DLD1 (cell line): ENCODE measurements around the gene SH3TC1.

Experiments
- in situ Hi-C: cut with HindIII; loops from 2 replicates; pipeline ENCODE4 v1.10.0; 2017; ENCODE audit warnings: low sequenced_read_pairs

SH3TC1 gene

GRCh38 chr4:8272472-8273428 is 73.7 kb downstream of the SH3TC1 start:
- in situ Hi-C loops, result loop anchor here (25.0 kb wide), 1 partner anchor 140 kb away; no protein-coding TSS in a partner anchor

- in situ Hi-C loops, result loop anchor here (25.0 kb wide), 1 partner anchor 139 kb away; no protein-coding TSS in a partner anchor
These were observed 74.4 kb downstream of the SH3TC1 start for GRCh38 chr4:8273450-8273849.

GRCh38 chr4:8274066-8274652 is 75.1 kb downstream of the SH3TC1 start:
- in situ Hi-C loops, result loop anchor here (25.0 kb wide), 1 partner anchor 138 kb away; no protein-coding TSS in a partner anchor

- in situ Hi-C loops, result loop anchor here (25.0 kb wide), 1 partner anchor 137 kb away; no protein-coding TSS in a partner anchor
These were observed 75.9 kb downstream of the SH3TC1 start for GRCh38 chr4:8274765-8275547.

GRCh38 chr4:8275548-8275910 is 76.4 kb downstream of the SH3TC1 start:
- in situ Hi-C loops, result no loop called here

- in situ Hi-C loops, result no loop called here
These were observed 77.5 kb downstream of the SH3TC1 start for GRCh38 chr4:8276358-8277240.

- in situ Hi-C loops, result no loop called here
These were observed 78.4 kb downstream of the SH3TC1 start for GRCh38 chr4:8277356-8278008.

- in situ Hi-C loops, result no loop called here
These were observed 78.9 kb downstream of the SH3TC1 start for GRCh38 chr4:8278009-8278395.

- in situ Hi-C loops, result no loop called here
These were observed 79.6 kb downstream of the SH3TC1 start for GRCh38 chr4:8278421-8279287.

- in situ Hi-C loops, result no loop called here
These were observed 80.4 kb downstream of the SH3TC1 start for GRCh38 chr4:8279321-8280157.

- in situ Hi-C loops, result no loop called here
These were observed 81.2 kb downstream of the SH3TC1 start for GRCh38 chr4:8280158-8280875.

- in situ Hi-C loops, result no loop called here
These were observed 81.9 kb downstream of the SH3TC1 start for GRCh38 chr4:8280876-8281440.

- in situ Hi-C loops, result no loop called here
These were observed 82.5 kb downstream of the SH3TC1 start for GRCh38 chr4:8281519-8282133.

- in situ Hi-C loops, result no loop called here
These were observed 83.1 kb downstream of the SH3TC1 start for GRCh38 chr4:8282134-8282641.

GRCh38 chr4:8282742-8283141 is 83.7 kb downstream of the SH3TC1 start:
- in situ Hi-C loops, result no loop called here

GRCh38 chr4:8283161-8283560 is 84.1 kb downstream of the SH3TC1 start:
- in situ Hi-C loops, result no loop called here
